HT-29 (cell line): ENCODE data around the gene PRDM10. TPM values are rescaled to one million over a fixed set of nuclear protein-coding genes. Genes with fewer than 3 reads are reported as not detected.
"Not testable (repeated sequence)": the region's sequence is repeated elsewhere in the genome, so short reads cannot be mapped to it uniquely, and the experiment has no call there.

Experiments
- DNase-seq: peaks from one replicate; pipeline ENCODE4 v3.0.0-alpha.2; 2015; ENCODE audit warnings: low spot score
- total RNA-seq: library from RNA; depleted of rRNA; stranded (reverse); fragments of >200 nt; shearing (Covaris generic); gene quantifications from 2 replicates; pipeline ENCODE4 v1.2.3, GENCODE V29; 2014

Gene PRDM10
- total RNA-seq, 1 experiment from 2014 or later = 17.7 TPM

DNA sequence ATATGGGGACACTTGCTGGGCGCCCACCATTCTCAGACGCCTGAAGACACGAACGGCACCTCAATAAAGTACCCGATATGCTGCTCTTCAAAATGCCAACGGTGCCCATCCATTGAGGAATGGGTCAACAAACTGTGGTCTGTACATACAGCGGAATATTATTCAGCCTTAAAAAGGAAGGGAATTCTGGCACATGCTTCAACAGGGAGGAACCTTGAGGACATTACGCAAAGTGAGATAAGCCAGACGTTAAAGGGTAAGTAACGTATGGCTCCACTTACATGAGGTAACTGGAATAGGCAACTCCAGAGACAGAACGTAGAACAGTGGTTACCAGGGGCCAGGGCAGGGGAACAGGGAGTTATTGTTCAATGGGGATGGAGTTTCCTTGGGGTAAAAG, 28.0 kb downstream of the PRDM10 start:
- no peak for DNase-seq

DNA sequence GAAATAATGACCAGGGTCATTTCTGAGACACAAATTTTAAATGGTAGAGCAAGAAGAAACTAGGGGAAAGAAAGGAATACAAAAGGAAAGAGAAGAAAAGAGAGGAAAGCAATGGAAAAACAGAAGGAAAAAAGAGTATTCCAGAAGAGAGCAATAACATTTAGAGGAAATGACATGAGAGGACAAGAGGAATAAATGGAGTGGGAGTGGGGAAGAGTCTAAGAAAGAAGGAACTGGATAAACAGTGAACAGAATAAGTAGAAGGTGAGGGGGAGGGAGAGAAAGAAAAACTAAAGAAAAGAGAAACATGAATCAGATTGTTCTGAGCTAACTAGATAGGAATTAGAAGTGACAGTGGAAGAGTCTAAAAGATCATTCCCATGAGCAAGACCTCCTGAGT, 28.4 kb downstream of the PRDM10 start:
- no peak for DNase-seq

DNA sequence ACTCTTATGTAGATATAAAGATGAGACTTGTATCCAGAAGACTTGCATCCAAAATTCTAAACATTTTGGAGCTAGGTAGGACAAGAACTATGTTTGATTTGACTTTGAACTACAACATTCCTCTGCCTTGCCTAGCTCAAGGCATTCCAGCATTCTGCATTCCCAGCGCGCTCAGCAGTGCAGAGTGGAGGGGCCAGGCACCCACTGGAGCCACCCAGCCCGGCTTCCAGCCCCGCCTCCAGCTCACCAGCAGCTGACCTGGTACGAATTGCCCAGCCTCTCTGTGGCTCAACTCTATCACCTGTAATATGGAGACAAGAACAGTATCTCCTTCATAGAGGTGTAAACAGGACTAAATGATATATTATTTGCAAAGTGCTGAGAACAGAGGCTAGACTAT, 28.8 kb downstream of the PRDM10 start:
- DNase-seq = no peak

DNA sequence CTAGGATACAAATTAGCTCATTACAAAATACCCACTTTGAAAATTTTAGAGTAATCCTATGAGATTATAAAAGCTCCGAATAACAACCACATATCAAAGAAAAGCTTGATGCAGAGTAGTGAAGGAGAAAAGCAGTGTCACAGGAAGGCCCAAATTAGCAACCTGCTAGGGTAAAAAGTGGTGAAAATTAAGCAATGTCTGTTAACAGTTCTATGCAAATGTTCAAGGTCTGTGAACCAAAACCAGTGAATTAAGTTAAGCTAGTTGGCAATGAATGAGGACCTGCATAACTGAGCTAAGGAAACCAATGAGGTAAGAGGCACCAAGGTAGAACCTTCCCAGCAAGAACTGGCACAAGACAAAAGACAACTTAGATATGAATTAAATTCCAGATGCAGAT, 29.6 kb downstream of the PRDM10 start:
- no peak for DNase-seq

DNA sequence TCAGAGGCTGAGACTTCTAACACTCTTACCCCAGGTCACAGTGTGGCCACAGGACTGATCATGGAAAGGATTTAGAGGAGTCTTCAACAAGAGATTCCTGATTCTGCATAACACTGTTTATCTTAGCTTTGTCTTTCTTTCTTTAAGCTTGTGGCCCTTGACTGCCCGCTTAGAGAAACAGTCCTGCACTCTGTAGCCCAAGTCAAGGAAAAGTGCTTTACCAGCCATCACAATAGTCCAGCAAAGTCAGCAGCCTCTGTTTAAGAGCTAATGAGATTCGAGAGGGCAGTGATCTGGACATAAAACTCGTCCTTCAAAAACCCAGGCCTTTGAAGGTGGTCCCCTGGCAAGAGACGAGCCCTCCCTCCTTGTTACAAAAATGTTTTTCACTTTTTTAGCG, 30.0 kb downstream of the PRDM10 start:
- DNase-seq = no peak

DNA sequence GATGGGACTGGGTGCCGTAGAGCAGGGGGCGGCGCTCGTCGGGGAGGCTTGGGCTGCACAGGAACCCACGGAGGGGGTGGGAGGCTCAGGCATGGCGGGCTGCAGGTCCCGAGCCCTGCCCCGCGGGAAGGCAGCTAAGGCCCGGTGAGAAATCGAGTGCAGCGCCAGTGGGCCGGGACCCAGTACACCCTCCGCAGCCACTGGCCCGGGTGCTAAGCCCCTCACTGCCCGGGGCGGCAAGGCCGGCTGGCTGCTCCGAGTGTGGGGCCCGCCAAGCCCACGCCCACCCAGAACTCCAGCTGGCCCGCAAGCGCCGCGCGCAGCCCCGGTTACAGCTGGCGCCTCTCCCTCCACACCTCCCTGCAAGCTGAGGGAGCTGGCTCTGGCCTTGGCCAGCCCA, 30.8 kb downstream of the PRDM10 start:
- DNase-seq = not testable (repeated sequence)

DNA sequence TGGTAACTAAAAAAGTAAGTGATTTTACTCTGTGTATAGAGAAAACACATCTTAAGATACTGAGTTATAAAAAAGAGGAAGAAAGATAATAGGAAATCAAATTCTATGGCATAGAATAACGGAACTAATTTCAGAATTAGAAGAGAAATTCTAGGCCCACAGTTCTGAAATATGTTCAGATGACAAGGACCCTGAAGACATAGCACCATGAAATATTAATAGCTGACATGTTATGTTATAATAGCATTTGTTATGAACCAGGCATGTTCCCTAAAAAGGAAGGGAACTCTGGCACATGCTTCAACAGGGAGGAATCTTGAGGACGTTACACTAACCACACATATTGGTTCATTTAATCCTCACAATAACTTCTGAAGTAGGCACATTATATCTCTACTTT, 32.7 kb downstream of the PRDM10 start:
- DNase-seq = no peak

DNA sequence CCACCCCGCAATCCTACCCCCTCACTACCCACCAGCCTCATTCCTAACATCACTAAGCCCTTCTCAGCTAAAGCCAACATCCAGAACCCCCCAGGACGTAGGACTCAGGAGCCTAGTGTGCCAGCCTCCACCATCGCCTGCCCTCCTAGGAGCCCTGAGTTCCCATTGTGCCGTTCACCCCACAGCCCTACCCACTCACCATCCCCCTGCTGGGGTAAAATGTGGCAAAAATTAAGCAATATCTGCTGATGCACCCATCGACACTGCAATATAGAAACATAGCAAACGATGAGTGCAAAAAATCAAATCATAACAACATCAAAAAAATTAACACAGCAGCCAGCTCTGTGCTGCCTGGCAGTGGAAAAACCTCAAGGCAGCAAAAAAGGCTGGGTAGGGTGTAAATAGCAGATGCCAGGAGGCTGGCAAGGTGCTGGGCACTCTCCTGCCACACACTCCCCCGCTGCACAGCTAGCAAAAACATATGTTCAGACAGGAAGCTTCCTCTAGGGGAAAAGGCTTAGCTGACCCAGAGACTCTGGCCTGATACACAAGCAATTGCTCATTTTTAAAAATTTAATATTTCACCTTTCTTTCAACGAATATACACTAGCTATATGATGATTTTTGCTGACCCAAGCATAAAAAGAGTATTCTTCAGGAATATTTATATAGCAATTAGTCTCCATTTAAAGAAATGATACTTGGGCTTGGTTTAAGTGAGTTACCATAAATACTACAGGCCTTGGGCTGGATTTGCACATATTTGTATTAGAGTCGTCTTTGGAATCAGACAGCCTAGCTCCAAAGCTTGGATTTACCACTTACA, 33.8 kb downstream of the PRDM10 start:
- no peak for DNase-seq

DNA sequence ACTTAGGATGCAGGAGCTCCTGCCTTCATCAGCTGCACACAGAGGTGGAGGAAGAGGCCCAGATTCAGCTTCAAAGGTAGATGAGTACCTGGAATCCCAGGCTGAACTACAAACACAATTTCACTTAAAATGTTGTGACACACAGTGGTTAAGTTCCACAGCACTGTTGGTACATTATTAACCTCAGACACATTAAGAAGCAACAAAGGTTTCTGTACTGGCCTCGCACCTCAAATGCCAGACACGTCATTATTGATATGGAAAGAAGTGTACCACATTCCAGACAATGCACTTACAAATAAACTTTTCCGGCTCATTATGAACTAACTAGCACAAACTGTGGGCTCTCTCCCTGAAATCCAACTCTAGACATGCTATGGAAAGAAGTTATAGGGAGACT, 34.6 kb downstream of the PRDM10 start:
- DNase-seq = no peak

DNA sequence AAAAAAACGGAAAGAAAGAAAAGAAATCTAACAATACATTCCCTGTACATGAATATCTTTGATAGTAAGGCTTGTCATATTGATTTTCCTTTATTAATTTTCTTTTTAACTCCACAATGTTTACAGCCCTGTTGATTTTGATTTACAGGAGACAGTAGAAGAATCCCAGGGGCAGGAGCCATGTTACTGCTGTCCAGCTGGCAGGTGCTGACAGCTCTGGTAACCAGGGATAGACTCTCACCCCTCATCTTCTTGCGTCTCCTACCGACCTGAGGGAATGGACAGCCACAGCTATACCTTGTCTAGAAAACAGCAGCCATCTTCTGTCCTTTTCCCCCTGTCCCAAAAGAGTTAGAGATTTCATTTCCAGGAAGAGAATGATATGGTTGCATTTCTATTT, 37.4 kb downstream of the PRDM10 start:
- DNase-seq = no peak

DNA sequence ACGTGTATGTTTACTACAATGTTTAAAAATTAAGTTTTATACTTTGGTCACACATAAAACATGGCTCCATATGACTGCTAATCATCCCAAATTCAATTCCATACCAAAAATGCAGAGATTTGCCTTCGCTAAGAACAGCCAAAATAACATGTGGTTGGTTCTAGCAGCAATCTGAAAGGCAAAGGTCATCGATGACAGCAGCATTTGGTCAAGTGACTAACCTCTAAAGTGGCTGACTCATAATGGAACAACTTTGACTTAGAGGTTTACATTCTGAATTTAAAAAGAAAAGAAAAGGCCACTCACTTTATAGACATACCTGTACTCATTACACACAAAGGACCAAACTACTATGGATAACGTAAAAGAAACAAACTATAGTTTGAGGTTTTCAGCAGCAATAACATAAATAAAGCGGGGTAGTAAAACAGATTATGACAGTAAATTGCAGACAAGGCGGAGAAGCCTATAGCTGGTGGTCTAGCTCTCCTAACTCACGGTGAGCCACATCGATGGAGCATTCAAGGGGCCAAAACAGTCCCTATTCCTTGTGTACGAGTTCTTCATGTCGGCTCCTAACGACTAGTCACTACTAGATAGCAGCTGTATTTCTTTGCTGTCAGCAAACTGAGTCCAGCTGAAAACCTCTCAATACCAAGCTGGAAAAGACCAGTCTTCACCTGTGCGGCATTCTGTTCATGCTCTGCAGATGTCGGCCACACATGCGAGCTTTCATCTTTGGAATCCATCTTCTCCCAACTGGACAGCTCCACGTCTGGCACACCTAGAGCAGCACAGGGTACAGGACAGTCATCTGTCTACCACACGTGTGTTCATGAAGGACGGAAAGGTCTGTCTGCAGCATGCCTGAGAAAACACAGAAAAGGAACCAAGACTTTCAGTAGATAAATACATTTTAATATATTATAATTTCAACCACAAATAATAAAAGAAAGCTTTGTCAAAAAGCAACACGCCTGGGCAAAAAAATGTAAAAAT, 42.1 kb downstream of the PRDM10 start:
- peak; percentile 47 for DNase-seq

DNA sequence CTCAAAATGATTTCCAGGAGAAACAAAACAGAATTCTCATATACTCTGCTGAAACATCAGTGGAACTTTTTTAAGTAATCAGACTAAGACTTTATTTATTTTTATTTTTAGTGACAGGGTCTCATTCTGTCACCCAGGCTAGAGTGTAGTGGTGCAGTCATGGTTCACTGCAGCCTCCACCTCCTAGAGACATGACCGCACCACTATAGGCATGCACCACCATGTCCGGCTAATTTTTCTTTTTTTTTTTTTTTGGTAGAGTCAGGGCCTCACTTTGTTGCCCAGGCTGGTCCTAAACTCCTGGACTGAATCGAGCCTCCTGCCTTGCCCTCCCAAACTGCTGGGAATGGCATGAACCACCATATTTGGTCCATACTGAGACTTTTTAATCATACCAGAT, 42.9 kb downstream of the PRDM10 start:
- no peak for DNase-seq

DNA sequence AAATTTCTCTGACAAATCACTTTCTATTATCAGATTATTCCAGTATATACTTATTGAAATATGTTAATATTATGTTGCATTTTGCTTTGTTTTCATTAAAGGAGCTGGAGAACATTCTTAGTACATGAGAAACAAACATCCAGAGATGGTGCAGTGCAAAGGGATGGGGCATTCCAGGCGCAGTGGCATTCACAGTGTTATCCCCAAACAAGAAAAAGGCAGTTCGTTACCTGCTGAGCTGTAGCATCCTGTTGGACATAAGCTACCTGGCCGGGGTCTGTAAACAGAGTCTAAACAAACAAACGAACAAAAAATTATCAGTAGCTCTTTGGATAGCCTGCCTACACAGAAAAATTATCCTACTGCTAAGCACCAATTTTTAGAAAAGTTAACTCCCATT, 47.4 kb downstream of the PRDM10 start:
- no peak for DNase-seq

DNA sequence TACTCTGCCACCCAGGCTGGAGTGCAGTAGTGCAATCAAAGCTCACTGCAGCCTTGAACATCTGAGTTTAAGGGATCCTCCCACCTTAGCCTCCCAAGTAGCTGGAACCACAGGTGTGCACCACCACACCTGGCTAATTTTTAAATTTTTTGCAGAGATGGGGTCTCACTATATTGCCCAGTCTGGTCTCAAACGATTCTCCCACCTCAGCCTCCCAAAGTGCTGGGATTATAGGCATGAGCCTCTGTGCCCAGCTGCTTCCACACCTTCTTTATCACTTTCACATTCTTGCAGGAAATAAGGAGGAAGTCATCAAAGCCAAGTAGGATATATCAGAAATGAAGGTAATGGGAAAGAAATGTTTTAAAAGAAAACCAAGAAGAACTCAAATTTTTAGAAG, 47.9 kb downstream of the PRDM10 start:
- not testable (repeated sequence) for DNase-seq

DNA sequence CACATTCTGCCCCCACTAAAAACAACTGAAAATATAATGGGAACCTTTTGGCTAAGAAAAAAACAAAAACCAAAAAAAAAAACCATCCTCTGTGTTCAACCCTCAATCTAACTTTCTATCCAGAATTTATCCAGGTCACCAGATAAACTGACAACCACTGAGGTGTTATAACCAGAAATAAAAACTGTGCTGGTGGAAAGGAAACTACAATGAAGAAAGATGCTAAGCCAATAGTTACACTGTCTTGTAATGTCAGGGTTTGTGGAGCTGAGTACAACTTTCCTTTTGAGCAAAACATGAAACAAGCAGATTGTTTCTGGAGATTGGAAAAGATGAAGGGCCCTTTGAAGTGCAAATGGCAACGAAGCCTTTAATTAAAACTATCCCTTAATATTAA, 50.8 kb downstream of the PRDM10 start:
- no peak for DNase-seq

DNA sequence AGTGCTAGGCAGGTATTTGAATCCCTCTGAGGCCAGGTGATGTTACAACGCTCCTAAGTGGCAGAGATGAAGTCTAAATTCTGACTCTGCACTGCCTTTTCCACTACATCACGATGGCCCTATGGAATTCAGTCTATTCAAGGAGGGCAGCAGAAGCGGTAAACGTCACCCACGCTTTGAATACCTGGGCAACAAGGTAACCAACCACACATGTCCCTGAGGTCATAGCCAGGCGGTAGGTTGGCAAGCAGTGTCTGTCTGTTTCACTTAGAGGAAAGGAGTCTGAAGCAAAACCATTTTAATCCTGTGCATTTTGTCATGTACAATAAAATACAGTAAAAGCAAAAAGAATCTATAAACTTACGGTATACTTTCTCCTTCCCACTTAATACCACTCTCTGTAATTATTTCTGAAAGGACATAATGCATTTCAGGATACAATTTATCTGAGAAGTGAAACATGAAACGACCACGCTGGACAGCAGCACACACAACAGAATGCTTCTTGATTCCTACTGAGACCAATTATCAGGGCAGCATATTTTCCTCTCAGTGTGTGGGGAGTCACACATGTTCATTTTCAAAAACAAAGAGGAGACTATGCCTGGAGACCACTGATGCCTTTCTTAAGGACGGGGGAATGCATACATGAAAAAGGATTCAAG, 51.3 kb downstream of the PRDM10 start:
- no peak for DNase-seq

DNA sequence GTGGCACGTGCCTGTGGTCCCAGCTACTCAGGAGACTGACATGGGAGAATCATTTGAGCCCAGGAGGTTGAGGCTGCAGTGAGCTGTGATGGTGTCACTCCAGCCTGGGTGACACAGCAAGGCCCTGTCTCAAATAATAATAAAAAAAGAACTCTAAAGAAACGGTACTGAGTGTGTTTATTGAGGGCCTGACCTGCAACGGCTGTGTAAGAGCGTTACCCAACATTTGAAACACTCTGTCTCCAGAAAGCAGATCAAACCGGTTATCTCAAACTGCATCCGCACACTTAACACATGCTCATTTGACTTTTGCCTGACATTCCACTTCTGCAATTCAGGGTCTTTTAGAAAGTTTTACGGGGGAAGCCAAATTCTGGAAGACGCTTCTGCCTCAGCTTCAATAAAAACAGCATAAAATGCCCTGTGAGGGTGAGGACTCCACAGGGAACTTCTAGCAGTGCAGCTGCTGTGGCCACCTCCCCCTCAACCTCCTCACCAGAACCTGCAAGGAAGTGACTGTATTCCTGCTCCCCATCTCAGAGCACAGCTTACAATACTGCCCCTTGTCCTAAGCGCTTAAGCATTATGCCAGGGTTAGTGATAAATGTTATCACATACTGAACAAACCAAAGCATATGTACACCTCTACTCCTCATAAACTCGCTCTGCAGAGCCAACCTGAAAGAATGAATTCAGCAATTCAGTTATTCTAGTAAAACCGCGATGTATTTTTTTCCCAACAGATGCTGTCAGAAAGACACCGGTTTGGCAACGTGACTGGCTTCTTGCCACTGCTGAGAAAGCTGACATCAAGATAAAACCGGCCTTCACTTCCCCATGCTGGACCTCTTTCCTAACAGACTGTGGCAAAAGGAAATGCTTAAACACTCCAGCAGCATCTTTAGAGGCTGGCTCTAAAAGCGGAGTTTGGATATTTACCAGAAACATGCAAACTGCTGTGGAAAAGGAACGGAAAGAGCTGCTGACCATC, 52.2 kb downstream of the PRDM10 start:
- no peak for DNase-seq

DNA sequence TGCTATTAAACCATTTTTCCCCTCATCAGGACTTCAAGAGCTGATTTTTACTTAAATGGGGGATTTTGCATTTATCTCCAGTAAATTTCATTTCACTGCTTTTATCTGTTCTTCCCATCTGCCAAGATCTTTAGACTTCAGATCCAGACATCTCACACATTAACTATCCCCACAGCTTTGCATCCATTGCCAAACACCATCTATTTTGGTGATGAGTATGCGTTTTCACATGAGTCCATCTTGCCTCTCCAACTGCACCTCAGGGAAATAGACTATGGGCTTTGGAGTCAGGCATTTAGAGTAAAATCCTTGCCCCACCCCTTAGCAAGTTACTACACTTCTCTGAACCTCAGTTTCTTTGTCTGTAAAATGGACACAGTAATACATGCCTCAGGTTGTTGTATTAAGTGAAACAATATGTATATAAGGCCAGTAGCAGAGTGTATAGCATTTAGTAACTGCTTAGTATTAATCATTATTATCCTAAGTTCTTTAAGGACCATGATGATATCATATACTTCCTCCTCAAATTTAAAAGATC, 53.6 kb downstream of the PRDM10 start:
- DNase-seq = no peak

DNA sequence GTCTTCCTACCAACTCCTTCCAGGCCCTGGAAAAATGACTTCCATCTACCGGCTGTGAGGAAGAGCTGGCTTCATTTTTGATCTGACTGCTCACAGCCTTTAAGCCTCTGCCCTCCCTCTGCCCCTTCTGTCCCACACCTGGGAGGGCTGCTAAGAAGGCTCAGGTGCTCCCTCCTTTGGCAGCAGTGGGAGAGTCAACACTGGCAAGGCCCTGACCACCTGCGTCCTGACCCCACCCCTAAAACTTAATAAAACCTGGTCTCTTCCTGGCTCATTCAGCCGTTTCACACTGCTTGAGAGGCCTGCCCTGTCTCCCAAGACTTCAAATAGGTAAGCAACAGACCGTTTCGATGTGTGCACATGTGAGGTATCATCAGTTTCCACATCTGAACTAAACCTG, 55.2 kb downstream of the PRDM10 start:
- DNase-seq = no peak

DNA sequence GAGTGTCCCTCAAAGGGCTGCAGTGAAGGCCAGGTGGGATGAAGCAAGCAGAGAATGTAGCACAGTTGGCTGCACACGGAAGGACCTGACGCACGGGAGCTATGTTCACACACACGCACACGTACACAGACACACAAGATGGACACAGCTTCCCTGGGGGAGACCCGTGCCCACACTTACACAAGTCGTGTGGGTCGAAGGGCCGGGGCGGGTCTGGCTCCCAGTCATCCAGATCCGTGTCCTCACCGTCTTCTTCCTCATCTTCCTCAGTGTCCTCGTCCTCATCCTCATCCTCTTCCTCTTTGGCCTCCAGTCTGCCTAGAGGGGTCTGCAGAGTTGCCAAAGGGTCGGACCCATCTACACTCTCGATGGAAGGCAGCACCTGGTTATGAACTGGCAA, 55.7 kb downstream of the PRDM10 start:
- DNase-seq = no peak

DNA sequence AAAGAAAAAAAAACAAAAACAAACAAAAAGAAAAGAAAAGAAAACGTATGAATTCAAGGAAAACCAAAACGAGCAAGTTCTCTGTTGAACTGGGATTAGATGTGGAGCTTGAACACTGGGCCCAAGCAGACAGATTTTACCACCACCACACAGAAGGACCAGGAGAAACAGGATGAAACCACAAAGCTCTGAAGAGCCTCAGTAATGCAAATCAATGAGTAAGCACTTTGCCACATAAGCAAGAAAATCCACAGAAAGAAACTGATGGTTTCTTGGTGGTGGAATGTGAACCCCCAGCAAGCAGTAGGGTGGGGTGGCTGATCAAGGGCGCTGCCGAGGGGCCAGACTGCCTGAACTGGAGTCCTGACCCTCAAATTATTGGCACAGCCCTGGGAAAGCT, 56.4 kb downstream of the PRDM10 start:
- no peak for DNase-seq
